Fibroblast of the aortic adventitia (primary cell): ENCODE measurements around the gene IFI6. TPM values are rescaled to one million over a fixed set of nuclear protein-coding genes. Genes with fewer than 3 reads are reported as not detected.

Experiments
- DNase-seq: peaks from one replicate; pipeline ENCODE4 v3.0.0-alpha.2; 2010; ENCODE audit warnings: low read depth
- H3K4me3 ChIP-seq: 2 replicates; pipeline ENCODE4 v1.5.1; 2011; ENCODE audit warnings: low read depth, mild to moderate bottlenecking, control low read depth, low read length, moderate library complexity
- total RNA-seq: library from RNA; depleted of rRNA; stranded (reverse); fragments of >200 nt; gene quantifications from 2 replicates; pipeline ENCODE4 v1.2.3, GENCODE V29; 2012; ENCODE audit warnings: low replicate concordance
- TF ChIP-seq, protein P1 (sequence below): IDR thresholded peaks from 2 replicates; pipeline ENCODE4 v1.5.1; 2011; ENCODE audit warnings: mild to moderate bottlenecking, low read length, control low read depth, inconsistent platforms; ENCODE audit not compliant: insufficient read depth

Gene IFI6
- total RNA-seq, 1 donor, result 64.7 TPM

GRCh38 chr1:27627061-27627460 is 44.9 kb downstream of the IFI6 start:
- no peak for DNase-seq
- TF ChIP-seq, protein P1, sequence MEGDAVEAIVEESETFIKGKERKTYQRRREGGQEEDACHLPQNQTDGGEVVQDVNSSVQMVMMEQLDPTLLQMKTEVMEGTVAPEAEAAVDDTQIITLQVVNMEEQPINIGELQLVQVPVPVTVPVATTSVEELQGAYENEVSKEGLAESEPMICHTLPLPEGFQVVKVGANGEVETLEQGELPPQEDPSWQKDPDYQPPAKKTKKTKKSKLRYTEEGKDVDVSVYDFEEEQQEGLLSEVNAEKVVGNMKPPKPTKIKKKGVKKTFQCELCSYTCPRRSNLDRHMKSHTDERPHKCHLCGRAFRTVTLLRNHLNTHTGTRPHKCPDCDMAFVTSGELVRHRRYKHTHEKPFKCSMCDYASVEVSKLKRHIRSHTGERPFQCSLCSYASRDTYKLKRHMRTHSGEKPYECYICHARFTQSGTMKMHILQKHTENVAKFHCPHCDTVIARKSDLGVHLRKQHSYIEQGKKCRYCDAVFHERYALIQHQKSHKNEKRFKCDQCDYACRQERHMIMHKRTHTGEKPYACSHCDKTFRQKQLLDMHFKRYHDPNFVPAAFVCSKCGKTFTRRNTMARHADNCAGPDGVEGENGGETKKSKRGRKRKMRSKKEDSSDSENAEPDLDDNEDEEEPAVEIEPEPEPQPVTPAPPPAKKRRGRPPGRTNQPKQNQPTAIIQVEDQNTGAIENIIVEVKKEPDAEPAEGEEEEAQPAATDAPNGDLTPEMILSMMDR, result no peak
- no peak overlapping the region for H3K4me3 ChIP-seq

- no peak for DNase-seq
- no peak overlapping the region for H3K4me3 ChIP-seq
- TF ChIP-seq, protein P1, result no peak
These were observed 45.7 kb downstream of the IFI6 start for GRCh38 chr1:27626031-27626935.

GRCh38 chr1:27624467-27625178 is 47.4 kb downstream of the IFI6 start:
- DNase-seq, result no peak
- no peak overlapping the region for H3K4me3 ChIP-seq
- TF ChIP-seq, protein P1, result no peak

GRCh38 chr1:27623327-27624212 is 48.4 kb downstream of the IFI6 start:
- no peak for DNase-seq
- TF ChIP-seq, protein P1, result no peak
- H3K4me3 ChIP-seq, result no peak overlapping the region

GRCh38 chr1:27622828-27623227 is 49.2 kb downstream of the IFI6 start:
- no peak for DNase-seq
- H3K4me3 ChIP-seq, result no peak overlapping the region
- TF ChIP-seq, protein P1, result no peak
